ENCODE results near the gene TMEM200A. TPM values are rescaled to one million over a fixed set of nuclear protein-coding genes. Genes with fewer than 3 reads are reported as not detected.

TMEM200A gene
- total and polyA plus RNA-seq, 10 donors, result 0.33 to 2.3 (median 1.3) TPM

DNA sequence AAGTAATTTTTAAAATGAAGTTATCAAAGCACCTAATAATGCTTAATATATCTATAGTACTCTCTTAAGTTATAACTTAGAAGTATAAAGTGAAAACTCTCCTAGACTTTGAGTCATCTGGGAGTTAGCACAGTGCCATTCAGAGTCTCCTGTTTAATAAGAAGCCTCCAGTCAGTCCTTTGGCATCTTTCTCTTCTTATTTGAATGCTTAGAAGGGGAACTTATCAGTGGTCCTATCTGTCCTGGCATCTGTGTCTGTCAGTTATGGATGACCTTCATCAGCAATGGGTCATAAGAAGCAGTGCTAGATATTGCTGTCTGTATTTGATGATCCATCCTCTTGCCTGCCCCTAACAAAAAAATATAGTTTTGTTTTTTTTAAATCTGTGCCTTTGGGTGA, 15.2 kb downstream of the TMEM200A start:
- intact Hi-C loops (cut with DNase I; ENCODE audit: low total_unique reads), result no loop called here
- DNase-seq, result no peak
- Histone ChIP-seq H3K4me1 (peaks cover 0 to 13% (median 0%) of the 10 kb centered on the region in 6 donors), H3K27me3 (replicated peaks in 1 of 7) (no peaks in the 10 kb centered on the region), H3K9me3 (no peaks in the 10 kb centered on the region), H3K36me3 (no peaks in the 10 kb centered on the region), H3K27ac (no peak overlapping the region), H3K4me3 (no peak overlapping the region)
- TF ChIP-seq POLR2A (IDR thresholded peaks at IDR 0.05), result no peak
- TF ChIP-seq POLR2AphosphoS5 (IDR thresholded peaks at IDR 0.05), result no peak
- TF ChIP-seq, protein P1, sequence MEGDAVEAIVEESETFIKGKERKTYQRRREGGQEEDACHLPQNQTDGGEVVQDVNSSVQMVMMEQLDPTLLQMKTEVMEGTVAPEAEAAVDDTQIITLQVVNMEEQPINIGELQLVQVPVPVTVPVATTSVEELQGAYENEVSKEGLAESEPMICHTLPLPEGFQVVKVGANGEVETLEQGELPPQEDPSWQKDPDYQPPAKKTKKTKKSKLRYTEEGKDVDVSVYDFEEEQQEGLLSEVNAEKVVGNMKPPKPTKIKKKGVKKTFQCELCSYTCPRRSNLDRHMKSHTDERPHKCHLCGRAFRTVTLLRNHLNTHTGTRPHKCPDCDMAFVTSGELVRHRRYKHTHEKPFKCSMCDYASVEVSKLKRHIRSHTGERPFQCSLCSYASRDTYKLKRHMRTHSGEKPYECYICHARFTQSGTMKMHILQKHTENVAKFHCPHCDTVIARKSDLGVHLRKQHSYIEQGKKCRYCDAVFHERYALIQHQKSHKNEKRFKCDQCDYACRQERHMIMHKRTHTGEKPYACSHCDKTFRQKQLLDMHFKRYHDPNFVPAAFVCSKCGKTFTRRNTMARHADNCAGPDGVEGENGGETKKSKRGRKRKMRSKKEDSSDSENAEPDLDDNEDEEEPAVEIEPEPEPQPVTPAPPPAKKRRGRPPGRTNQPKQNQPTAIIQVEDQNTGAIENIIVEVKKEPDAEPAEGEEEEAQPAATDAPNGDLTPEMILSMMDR (IDR thresholded peaks at IDR 0.05 in 8 of 11, conservative IDR thresholded peaks at IDR 0.05 in 3 of 11), result no peak

DNA sequence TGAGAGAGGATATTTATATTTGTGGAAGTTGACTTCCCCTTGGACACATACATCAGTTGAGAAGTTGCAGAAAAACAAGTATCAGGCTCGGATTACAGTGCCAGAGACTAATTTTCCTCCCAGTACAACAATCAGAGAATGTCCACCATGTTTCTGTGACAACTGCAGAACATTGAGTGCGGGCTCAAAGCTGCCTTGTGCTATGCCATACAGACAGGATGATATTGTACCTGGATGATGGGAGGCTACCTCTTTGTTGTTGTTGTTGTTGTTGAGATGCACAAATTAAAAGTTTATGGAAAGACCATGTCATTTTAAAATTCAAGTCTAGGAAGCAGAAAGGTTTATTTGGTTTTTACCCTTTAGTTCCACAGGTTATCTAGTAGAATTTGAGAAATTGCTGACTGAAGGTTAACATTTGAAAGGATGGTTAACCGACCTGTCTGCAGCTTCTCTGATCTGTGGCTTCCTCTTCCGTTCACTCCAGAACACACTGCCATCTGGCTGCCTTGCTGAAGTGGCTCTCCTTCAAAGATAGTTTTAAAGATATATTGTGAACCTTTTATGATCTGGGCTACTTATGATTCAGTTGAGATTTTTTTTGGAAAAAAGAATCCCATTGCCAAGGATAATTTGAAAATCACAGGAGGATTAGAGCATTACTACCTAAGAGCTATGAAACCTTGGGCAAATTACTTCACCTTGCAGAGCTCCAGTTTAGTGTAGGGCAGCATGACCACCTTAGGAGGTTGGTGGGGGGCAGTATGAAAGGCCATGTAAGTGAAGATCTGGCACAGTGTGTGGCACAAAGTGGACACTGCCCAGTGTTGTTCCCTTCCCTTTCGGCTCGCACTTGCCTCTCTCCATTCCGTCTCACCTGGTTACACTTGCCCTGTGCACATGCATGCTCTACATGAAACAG, 15.9 kb downstream of the TMEM200A start:
- Histone ChIP-seq H3K36me3 (no peaks in the 10 kb centered on the region), H3K9me3 (no peaks in the 10 kb centered on the region), H3K4me3 (no peak overlapping the region), H3K27ac (no peak overlapping the region), H3K4me1 (peaks cover 0 to 13% (median 0%) of the 10 kb centered on the region in 6 donors), H3K27me3 (replicated peaks in 1 of 7) (no peaks in the 10 kb centered on the region)
- intact Hi-C loops (cut with DNase I; ENCODE audit: low total_unique reads), result no loop called here
- WGBS, 5 donors, result 54 to 61% (median 59%) methylated on average over 7 of the region's 7 CpGs
- peak; percentile 50 for DNase-seq
- TF ChIP-seq POLR2AphosphoS5 (IDR thresholded peaks at IDR 0.05), result no peak
- TF ChIP-seq, protein P1 (IDR thresholded peaks at IDR 0.05 in 8 of 11, conservative IDR thresholded peaks at IDR 0.05 in 3 of 11), result peak in 3 of 11 experiments; percentile 16 to 36 (median 19)
- no peak for TF ChIP-seq POLR2A (IDR thresholded peaks at IDR 0.05)

DNA sequence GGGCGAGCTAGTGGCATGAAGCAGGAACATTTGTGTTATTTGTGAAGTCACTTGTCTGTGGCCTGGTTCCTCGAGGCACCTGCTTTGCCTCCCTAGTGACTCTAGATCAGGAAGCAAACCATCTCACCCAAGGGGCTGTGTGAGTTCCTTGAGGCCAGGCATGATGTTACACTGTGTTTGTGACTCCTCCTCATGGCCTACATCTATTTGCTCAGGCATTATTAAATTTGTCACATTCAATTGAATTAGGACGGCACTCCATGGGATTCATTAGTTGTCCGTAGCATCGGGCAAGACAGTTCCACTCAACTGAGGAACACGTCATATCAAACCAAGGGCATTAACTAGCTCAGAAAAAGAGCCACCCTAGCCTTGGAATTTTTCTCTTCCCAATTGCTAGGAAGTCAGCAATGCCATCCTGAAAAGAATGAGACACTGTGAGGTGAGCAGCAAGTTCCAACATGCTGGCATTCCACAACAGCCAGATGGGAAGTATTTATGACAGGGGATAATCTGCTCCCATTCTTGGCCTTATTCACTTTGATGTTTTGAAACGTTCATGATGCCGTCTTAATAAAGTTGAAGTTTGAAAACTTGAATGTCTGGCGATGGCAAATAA, 17.2 kb downstream of the TMEM200A start:
- 72 to 87% (median 86%) methylated on average over 9 of the region's 9 CpGs for WGBS, 5 donors
- DNase-seq, result no peak
- Histone ChIP-seq H3K36me3 (no peaks in the 10 kb centered on the region), H3K4me3 (no peak overlapping the region), H3K27ac (no peak overlapping the region), H3K9me3 (no peaks in the 10 kb centered on the region), H3K4me1 (peaks cover 0 to 13% (median 0%) of the 10 kb centered on the region in 6 donors), H3K27me3 (replicated peaks in 1 of 7) (no peaks in the 10 kb centered on the region)
- TF ChIP-seq, protein P1 (IDR thresholded peaks at IDR 0.05 in 8 of 11, conservative IDR thresholded peaks at IDR 0.05 in 3 of 11), result no peak
- TF ChIP-seq POLR2A (IDR thresholded peaks at IDR 0.05) (no peak), POLR2AphosphoS5 (IDR thresholded peaks at IDR 0.05) (no peak)
- intact Hi-C loops (cut with DNase I; ENCODE audit: low total_unique reads), result no loop called here

Measured in spleen (tissue), 11 donors.